ENCODE data around the gene PDZK1IP1.
"Not testable (repeated sequence)": the region's sequence is repeated elsewhere in the genome, so short reads cannot be mapped to it uniquely, and the experiment has no call there.

The PDZK1IP1 gene

DNA sequence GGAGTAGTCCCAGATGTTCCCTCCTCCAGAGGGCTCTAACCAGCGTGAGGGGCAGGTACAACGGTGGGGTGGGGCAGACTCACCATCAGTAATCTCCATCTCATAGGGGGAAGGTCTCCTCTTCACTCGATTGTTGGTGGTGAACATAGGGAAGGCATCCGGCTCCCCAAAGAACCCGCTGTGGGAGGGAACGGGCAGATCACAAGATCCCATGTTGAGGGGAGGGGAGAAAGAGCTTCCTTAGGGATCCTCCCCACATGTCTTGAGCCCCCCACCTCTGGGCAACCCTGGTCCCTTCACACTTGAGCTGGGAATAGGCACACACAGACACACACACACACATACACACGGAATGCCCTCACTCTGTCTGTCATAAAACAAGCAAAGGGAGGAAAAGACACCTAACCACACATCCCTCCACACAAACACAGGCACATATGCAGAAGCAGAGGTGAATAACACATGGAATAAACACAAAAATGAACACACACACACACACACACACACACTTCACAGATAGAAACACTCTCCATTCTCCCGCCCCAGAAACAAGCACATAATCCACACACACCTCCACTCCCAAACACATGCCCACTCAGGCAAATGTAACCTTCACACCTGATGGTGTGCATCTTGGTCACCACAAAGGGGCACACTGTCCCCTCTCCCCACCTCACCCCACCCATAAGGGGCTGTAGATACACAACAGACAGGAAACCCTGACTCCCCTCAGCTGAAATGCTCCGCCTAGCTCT lies 34.3 kb upstream of the PDZK1IP1 start:
- DNase-seq = no peak

DNA sequence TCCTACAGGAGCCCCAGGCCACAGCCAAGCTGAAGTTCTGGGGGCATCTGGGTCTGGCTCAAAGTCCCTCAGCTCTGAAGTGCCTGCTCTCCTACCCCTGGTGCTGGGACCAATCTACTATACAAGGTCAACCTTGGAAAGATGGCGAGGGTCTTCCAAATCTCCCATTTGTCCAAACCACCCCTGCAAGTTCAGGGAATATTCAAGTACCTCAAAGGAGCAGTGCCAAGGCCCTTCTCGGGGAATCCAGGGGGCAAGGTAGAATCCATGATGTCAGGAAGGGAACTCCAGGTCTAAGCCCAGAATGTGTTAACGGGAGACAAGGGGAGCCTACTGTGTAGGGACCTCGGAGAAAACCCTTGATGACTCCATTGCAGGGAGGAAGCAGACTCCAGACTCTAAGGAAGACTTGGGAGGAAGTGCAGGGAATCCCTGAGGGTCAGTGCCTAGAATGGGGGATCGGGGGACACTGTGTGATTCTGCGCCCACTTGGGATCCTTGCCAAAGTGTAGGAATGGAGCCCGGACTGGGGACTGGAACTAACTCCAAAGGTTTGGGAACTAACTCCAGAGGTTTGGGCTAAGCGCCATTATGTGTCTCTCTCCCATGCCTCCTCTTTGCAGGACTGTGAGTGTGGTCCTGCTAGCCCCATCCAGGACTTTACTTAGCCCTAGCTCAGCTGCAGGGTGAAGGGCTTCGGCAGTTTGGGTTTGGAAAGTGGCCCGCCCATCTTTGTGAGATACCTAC lies 33.5 kb upstream of the PDZK1IP1 start:
- DNase-seq = no peak

DNA sequence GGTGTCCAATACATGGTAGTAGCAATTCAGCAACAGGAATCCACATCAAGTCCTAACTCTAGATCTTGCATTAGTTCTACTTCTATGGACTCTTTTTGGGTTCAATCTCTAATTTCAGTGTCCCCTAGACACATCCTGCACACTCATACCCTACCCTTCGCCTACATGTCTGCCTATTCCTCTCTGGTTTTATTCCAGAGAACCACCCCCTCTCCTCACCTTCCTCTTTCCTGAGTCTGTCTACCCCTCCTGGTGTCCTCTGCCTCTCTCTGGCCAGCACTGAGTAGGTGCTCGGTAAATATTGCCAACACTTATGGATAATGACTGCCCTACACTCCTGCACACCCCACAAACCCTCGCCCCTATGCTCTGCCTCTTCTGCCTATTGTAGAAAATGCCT lies 32.6 kb upstream of the PDZK1IP1 start:
- DNase-seq = no peak

GRCh38 chr1:47219590-47220220 lies 29.9 kb upstream of the PDZK1IP1 start:
- DNase-seq = no peak

DNA sequence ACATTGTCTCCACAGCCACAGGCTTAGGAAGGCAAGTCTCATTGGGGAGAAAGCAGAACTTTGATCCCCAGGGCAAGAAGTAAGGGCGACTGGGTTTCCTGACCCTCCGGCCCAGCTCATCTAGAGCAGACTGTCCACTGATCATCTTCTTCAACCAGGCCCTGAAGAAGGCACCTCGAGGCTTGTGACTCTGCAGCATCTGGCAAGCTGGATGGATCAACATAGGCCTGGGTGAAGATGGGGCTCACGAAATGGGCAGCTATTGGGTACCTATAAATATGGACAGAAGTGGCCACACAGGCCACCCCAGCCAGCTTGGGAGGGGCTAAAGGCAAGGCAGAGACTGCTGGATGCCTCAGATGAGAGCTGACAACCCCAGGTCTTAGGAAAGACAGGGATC lies 29.2 kb upstream of the PDZK1IP1 start:
- DNase-seq = no peak

GRCh38 chr1:47216278-47217059 lies 26.6 kb upstream of the PDZK1IP1 start:
- no peak for DNase-seq

DNA sequence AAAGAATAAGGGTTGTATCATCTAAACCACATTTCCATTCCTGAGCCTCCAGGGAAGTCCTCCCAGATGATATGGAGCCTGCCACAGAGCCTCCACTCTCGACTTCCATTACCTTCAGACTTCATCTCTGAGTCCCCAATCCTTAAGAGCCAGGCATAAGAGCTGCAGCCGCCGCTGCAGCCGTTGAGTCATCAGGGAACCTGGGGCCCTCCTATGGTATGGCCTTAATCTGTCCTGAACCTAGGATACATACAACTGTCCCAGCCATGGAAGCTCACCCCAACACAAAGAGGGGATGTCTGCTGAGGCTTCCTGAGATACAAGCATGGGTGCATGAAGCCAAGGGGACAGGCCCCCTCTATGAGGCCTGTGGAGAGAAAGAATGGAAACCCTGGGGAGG lies 25.9 kb upstream of the PDZK1IP1 start:
- no peak for DNase-seq

- DNase-seq = no peak
Observed at GRCh38 chr1:47214549-47214948, 24.7 kb upstream of the PDZK1IP1 start.

GRCh38 chr1:47213230-47213963 lies 23.6 kb upstream of the PDZK1IP1 start:
- no peak for DNase-seq

DNA sequence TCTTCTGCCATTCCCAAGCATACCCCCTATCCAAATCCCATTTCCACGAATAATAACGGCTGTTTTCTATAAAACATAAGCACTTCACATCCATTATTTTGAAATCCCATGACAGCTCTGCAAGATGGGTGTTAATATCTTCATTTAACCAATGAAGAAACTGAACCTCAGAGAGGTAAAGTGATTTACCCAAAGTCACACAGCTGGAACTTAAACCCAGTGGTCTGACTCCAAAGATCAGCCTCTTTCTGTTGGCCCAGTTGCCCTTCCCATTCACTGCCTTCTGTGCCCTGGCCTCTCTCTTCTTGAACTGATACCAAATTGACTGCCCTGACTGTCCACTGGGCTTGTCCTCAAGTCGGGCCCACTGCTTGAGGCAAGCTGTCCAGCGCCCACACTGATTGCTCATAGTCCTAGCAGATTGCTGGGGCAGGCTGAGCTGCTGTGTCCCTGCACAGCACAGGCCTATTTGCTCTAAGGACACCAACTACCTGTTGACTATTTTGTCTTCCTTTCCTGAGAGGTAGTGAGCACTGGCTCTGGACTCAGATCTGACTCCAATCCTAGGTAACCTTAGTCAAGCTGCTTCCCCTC lies 22.9 kb upstream of the PDZK1IP1 start:
- no peak for DNase-seq

DNA sequence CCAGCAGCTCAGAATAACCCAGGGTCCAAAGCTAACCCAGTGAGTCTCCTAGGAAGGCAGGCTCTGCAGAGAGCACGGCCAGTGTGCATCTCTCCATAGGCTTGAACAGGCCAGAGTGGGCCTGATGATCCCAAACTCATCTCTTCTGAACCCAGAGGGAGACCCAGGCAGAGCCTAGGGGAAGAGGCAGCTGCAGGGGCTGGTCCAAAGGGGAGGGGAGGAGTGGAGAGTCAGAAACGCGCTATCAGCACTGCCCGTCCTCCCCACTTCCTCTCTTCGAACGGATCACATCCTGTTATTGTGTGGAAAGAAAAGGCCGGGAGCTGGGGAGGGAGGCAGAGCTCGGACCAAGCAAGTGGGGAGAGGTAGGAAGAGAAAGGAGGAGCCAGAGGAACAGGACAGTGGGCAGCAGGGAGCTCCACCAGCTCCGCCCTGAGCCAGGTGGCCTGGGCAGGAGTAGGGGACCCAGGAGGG lies 22.0 kb upstream of the PDZK1IP1 start:
- DNase-seq = no peak

GRCh38 chr1:47210666-47211065 lies 20.8 kb upstream of the PDZK1IP1 start:
- no peak for DNase-seq

GRCh38 chr1:47209725-47210325 lies 20.0 kb upstream of the PDZK1IP1 start:
- no peak for DNase-seq

- no peak for DNase-seq
Observed at GRCh38 chr1:47209091-47209490, 19.3 kb upstream of the PDZK1IP1 start.

DNA sequence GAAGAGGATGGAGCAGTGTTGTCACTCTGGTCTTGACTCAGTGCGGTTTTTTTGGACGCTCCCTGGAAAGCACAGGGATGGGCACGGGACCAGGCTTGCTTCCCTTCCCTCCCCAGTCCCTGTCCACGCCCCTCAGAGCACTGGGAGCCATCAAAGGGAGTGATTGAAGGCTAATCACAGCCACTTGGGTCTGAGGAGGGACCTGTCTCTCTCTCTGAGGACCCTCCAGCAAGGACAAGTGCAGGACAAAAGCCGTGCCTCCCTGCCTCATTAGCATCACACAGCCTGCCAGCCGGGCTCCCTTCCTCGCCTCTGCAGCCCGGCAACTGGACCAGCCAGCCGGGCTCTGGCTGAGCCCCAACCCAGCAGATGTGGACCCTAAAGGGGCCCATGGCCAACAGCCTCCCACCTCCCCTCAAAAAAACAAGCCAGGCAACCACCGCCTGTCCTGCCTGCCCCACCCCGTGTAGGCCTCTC lies 18.6 kb upstream of the PDZK1IP1 start:
- no peak for DNase-seq

DNA sequence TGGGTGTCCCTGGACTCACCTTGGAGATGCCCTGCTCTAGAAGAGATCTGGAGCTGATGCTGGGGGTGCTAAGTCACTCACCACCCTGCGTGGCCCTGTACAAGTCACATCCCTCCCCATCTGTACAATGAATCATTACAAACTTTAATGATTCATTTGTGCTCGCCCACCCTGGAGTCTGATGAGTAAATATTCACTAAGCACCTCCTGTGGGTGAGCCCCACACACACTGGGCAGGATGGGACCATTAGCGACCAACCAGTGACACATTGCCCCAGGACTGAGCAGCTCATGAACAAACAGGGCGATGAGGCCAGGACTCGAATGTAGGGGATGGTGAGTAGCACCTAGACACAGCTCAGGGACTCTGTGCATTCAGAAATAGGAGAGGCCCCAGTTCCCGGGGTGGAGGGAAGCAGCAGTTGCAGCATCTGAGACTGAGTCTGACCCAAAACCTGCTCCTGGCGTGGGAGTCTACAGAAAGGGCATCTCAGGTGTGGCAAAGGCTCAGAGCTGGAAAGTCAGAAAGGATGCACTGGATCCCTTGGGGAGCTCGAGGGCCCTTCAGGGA lies 18.1 kb upstream of the PDZK1IP1 start:
- no peak for DNase-seq

- DNase-seq = no peak
Observed at GRCh38 chr1:47205918-47206317, 16.1 kb upstream of the PDZK1IP1 start.

GRCh38 chr1:47203504-47203903 lies 13.7 kb upstream of the PDZK1IP1 start:
- not testable (repeated sequence) for DNase-seq

GRCh38 chr1:47201179-47201578 lies 11.3 kb upstream of the PDZK1IP1 start:
- DNase-seq = no peak

DNA sequence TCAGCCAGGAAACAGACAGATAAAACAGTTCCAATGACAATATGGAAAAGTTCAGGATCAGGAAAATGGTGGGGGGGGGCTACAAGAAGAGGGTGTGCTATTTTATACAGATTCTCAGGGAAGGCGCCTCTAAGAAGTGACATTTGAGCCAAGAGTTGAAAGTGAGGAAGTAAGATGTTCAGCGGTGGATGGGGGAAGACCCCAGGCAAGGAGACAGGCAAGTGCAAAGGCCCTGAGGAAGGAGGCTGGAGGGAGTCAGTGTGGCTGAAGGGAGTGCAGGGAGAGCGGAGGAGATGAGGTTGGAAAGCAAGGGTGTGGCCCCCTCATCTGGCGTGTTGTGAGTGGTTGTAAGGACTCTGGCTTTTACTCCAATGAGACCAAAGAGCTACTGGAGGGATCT lies 8.4 kb upstream of the PDZK1IP1 start:
- DNase-seq = no peak

- DNase-seq = no peak
Observed at GRCh38 chr1:47196622-47197021, 6.8 kb upstream of the PDZK1IP1 start.

All from CD4-positive, alpha-beta T cell treated with Interleukin-4 for 1 hour (primary cell).